OCI-LY1 (cell line): ENCODE results near the gene PNMA6E.
A peak's percentile ranks its signal among the peaks of the same experiment; 100 is the strongest.
"Not testable (repeated sequence)": the region's sequence is repeated elsewhere in the genome, so short reads cannot be mapped to it uniquely, and the experiment has no call there.

Source experiments
- H2AFZ ChIP-seq: fragments of 200-600 bp; sonication (generic), shearing (Covaris generic); 2 replicates; pipeline ENCODE4 v1.6.0; 2014; ENCODE audit warnings: antibody characterized with exemption, mild to moderate bottlenecking, low read length
- H3F3A ChIP-seq: fragments of 200-600 bp; sonication (generic), shearing (Covaris generic); 2 replicates; pipeline ENCODE4 v1.6.0; 2014; ENCODE audit warnings: mild to moderate bottlenecking, antibody characterized with exemption, low read length, moderate library complexity; ENCODE audit not compliant: insufficient read depth
- H3K27ac ChIP-seq: fragments of 200-600 bp; sonication (generic); 2 replicates; pipeline ENCODE4 v1.5.1; 2014; ENCODE audit warnings: low read length, mixed run types, mild to moderate bottlenecking, low read depth; ENCODE audit not compliant: poor library complexity, severe bottlenecking
- H3K27me3 ChIP-seq: fragments of 200-600 bp; sonication (generic); 2 replicates; pipeline ENCODE4 v1.6.0; 2014; ENCODE audit warnings: antibody characterized with exemption, mild to moderate bottlenecking, low read length, moderate library complexity; ENCODE audit not compliant: insufficient read depth
- H3K36me3 ChIP-seq: fragments of 200-600 bp; sonication (generic); 2 replicates; pipeline ENCODE4 v1.6.1; 2014; ENCODE audit warnings: mild to moderate bottlenecking, antibody characterized with exemption, low read length, moderate library complexity, mixed read lengths; ENCODE audit not compliant: insufficient read depth
- H3K4me1 ChIP-seq: fragments of 200-600 bp; sonication (generic); 2 replicates; pipeline ENCODE4 v1.5.1; 2014; ENCODE audit warnings: mild to moderate bottlenecking, low read length, moderate library complexity; ENCODE audit not compliant: insufficient read depth, severe bottlenecking
- H3K4me2 ChIP-seq: fragments of 200-600 bp; sonication (generic), shearing (Covaris generic); 2 replicates; pipeline ENCODE4 v1.6.1; 2014; ENCODE audit warnings: low read length
- H3K4me3 ChIP-seq: fragments of 200-600 bp; sonication (generic); 2 replicates; pipeline ENCODE4 v1.5.1; 2014; ENCODE audit warnings: low read length, low read depth, mild to moderate bottlenecking, mixed read lengths; ENCODE audit not compliant: poor library complexity, severe bottlenecking
- H3K79me2 ChIP-seq: fragments of 200-600 bp; shearing (Covaris generic); 2 replicates; pipeline ENCODE4 v1.6.1; 2016; ENCODE audit warnings: mixed run types, low read length, mixed read lengths; ENCODE audit not compliant: insufficient read depth
- H3K9ac ChIP-seq: fragments of 200-600 bp; sonication (generic), shearing (Covaris generic); 2 replicates; pipeline ENCODE4 v1.6.1; 2014; ENCODE audit warnings: mild to moderate bottlenecking, low read length, mixed read lengths
- H3K9me2 ChIP-seq: fragments of 200-600 bp; sonication (generic), shearing (Covaris generic); 2 replicates; pipeline ENCODE4 v1.6.1; 2014; ENCODE audit warnings: low read depth, mild to moderate bottlenecking, low read length, mixed read lengths
- H3K9me3 ChIP-seq: fragments of 200-600 bp; shearing (Covaris generic); 2 replicates; pipeline ENCODE4 v1.6.1; 2014; ENCODE audit warnings: low read length, mixed read lengths
- H4K20me1 ChIP-seq: fragments of 200-600 bp; sonication (generic), shearing (Covaris generic); 2 replicates; pipeline ENCODE4 v1.6.0; 2016; ENCODE audit warnings: mild to moderate bottlenecking, low read length; ENCODE audit not compliant: insufficient read depth
- CTCF ChIP-seq: fragments of 200-600 bp; sonication (generic), shearing (Covaris generic); IDR thresholded peaks from 2 replicates; pipeline ENCODE4 v1.5.1; 2017; ENCODE audit warnings: mild to moderate bottlenecking, antibody characterized with exemption, low read length, moderate library complexity, mixed read lengths
- EZH2 ChIP-seq: fragments of 200-600 bp; sonication (generic), shearing (Covaris generic); IDR thresholded peaks from 2 replicates; pipeline ENCODE4 v1.8.0; 2017; ENCODE audit warnings: borderline replicate concordance, mixed run types, mild to moderate bottlenecking, antibody characterized with exemption, low read length, moderate library complexity, mixed read lengths

PNMA6E gene

GRCh38 chrX:153405426-153405825 is 4.3 kb upstream of the PNMA6E start:
- no peaks in the 10 kb centered on the region for H3K9me3 ChIP-seq

GRCh38 chrX:153404333-153404732 is 3.2 kb upstream of the PNMA6E start:
- H3K4me2 ChIP-seq, H3K36me3 ChIP-seq, H3K4me3 ChIP-seq, H3K79me2 ChIP-seq, H3F3A ChIP-seq, H4K20me1 ChIP-seq, H3K9ac ChIP-seq, H3K4me1 ChIP-seq, H3K9me3 ChIP-seq, H3K27ac ChIP-seq, H3K27me3 ChIP-seq, H3K9me2 ChIP-seq, H2AFZ ChIP-seq: not testable (repeated sequence)

More at GRCh38 chrX:153405426-153405825, 4.3 kb upstream of the PNMA6E start:
- Histone ChIP-seq H3K4me3 (no peak overlapping the region), H3K9ac (no peak overlapping the region), H3K4me2 (no peak overlapping the region), H3K36me3 (no peaks in the 10 kb centered on the region), H3K4me1 (no peaks in the 10 kb centered on the region), H3F3A (no peaks in the 10 kb centered on the region), H2AFZ (no peak overlapping the region), H3K9me2 (no peaks in the 10 kb centered on the region), H4K20me1 (no peaks in the 10 kb centered on the region), H3K27me3 (no peaks in the 10 kb centered on the region), H3K79me2 (no peaks in the 10 kb centered on the region), H3K27ac (no peak overlapping the region)
- no peak for TF ChIP-seq EZH2
- TF ChIP-seq CTCF, result no peak

- Histone ChIP-seq H3K27me3 (no peaks in the 10 kb centered on the region), H3K4me2 (no peak overlapping the region), H3K9me3 (no peaks in the 10 kb centered on the region), H3K27ac (no peak overlapping the region), H3K79me2 (no peaks in the 10 kb centered on the region), H3K9me2 (no peaks in the 10 kb centered on the region), H3K4me3 (no peak overlapping the region), H2AFZ (no peak overlapping the region), H3K4me1 (no peaks in the 10 kb centered on the region), H3K9ac (no peak overlapping the region), H4K20me1 (no peaks in the 10 kb centered on the region), H3K36me3 (no peaks in the 10 kb centered on the region), H3F3A (no peaks in the 10 kb centered on the region)
- TF ChIP-seq CTCF, result peak; percentile 94
- no peak for TF ChIP-seq EZH2
Measured at GRCh38 chrX:153400146-153401132, 711 bp downstream of the PNMA6E start.
